ENCODE measurements around the gene CCR1. TPM values are rescaled to one million over a fixed set of nuclear protein-coding genes. Genes with fewer than 3 reads are reported as not detected.

CCR1 gene
- total and polyA plus RNA-seq, 2 of the 13 experiments (the other 11 are each of a cell fraction or from before 2014, with no cell fraction given), result not detected

GRCh38 chr3:46245146-46245545 lies 37.0 kb upstream of the CCR1 start:
- H3K36me3 ChIP-seq (replicated peaks in 1 of 2; ENCODE audit: control insufficient read depth in 1 of 2, insufficient read depth in 2 of 2, low read length in 2 of 2), result no peaks in the 10 kb centered on the region
- no peak overlapping the region for H3K4me2 ChIP-seq (ENCODE audit: low read depth, low read length)
- 14% methylated on average over 3 of the region's 3 CpGs for WGBS (ENCODE audit: low lambda C conversion rate)
- no peak overlapping the region for H2AFZ ChIP-seq (ENCODE audit: low read length)
- intact Hi-C loops (cut with micrococcal nuclease; ENCODE audit: unreplicated experiment) (no loop called here), in situ Hi-C loops (cut with HindIII; ENCODE audit: extremely low pct_ligation_motif_present, low pct_unique_long_range_greater_than_20kb) (no loop called here)
- H3K27me3 ChIP-seq (ENCODE audit: control insufficient read depth in 1 of 2, insufficient read depth in 2 of 2, low read length in 2 of 2), result peaks cover 0 to 6% of the 10 kb centered on the region in 2 experiments; a peak in 2 of 5 replicates
- ATAC-seq (no peak), DNase-seq (ENCODE audit: low spot score) (no peak), FAIRE-seq (no peak)
- no peak overlapping the region for H3K27ac ChIP-seq (ENCODE audit: extremely low read length, insufficient read depth, low read length)
- no peaks in the 10 kb centered on the region for H3K4me1 ChIP-seq (ENCODE audit: insufficient read depth, low read length)
- BruUV-seq (replicated peaks), result no TSS peak
- H3K79me2 ChIP-seq (ENCODE audit: insufficient read depth, low read length), result no peaks in the 10 kb centered on the region
- H3K4me3 ChIP-seq (replicated peaks in 1 of 3; ENCODE audit: insufficient read depth in 1 of 3, low read depth in 2 of 3, low read length in 3 of 3), result no peak overlapping the region
- H3K9me3 ChIP-seq (ENCODE audit: low read length), result no peaks in the 10 kb centered on the region
- ChIA-PET POLR2A (no interaction called here), CTCF (ENCODE audit: low intra/inter-chr PET ratio, low total read pairs) (no interaction called here)
- H3K9ac ChIP-seq (ENCODE audit: insufficient read depth, low read depth, low read length), result no peak overlapping the region
- H4K20me1 ChIP-seq (ENCODE audit: insufficient read depth, low read length), result no peaks in the 10 kb centered on the region
- TF ChIP-seq MBNL3 (CRISPR knock-in tag; conservative IDR thresholded peaks at IDR 0.05) (no peak), ZNF572 (CRISPR knock-in tag; IDR thresholded peaks at IDR 0.05) (no peak), IKZF4 (CRISPR knock-in tag; IDR thresholded peaks at IDR 0.05; ENCODE audit: borderline replicate concordance, low read depth, not compliant biosample characterization) (no peak)

- intact Hi-C loops (cut with micrococcal nuclease; ENCODE audit: unreplicated experiment), result no loop called here
- no TSS peak for BruUV-seq (replicated peaks)
- Histone ChIP-seq H3K4me2 (ENCODE audit: low read depth, low read length) (no peak overlapping the region), H4K20me1 (ENCODE audit: insufficient read depth, low read length) (no peaks in the 10 kb centered on the region), H3K4me3 (replicated peaks in 1 of 3; ENCODE audit: insufficient read depth in 1 of 3, low read depth in 2 of 3, low read length in 3 of 3) (no peak overlapping the region), H3K4me1 (ENCODE audit: insufficient read depth, low read length) (no peaks in the 10 kb centered on the region), H3K36me3 (replicated peaks in 1 of 2; ENCODE audit: control insufficient read depth in 1 of 2, insufficient read depth in 2 of 2, low read length in 2 of 2) (no peaks in the 10 kb centered on the region), H2AFZ (ENCODE audit: low read length) (no peak overlapping the region), H3K9me3 (ENCODE audit: low read length) (no peaks in the 10 kb centered on the region), H3K79me2 (ENCODE audit: insufficient read depth, low read length) (no peaks in the 10 kb centered on the region), H3K27me3 (ENCODE audit: control insufficient read depth in 1 of 2, insufficient read depth in 2 of 2, low read length in 2 of 2) (peaks cover 0 to 11% of the 10 kb centered on the region in 2 experiments; a peak in 2 of 5 replicates), H3K27ac (ENCODE audit: extremely low read length, insufficient read depth, low read length) (no peak overlapping the region), H3K9ac (ENCODE audit: insufficient read depth, low read depth, low read length) (no peak overlapping the region)
- in situ Hi-C loops (cut with HindIII; ENCODE audit: extremely low pct_ligation_motif_present, low pct_unique_long_range_greater_than_20kb), result no loop called here
- FAIRE-seq (no peak), DNase-seq (ENCODE audit: low spot score) (no peak), ATAC-seq (no peak)
- TF ChIP-seq GZF1 (CRISPR knock-in tag; IDR thresholded peaks at IDR 0.05) (no peak), HHEX (CRISPR knock-in tag; IDR thresholded peaks at IDR 0.05) (no peak), ZNF460 (CRISPR knock-in tag; IDR thresholded peaks at IDR 0.05; ENCODE audit: borderline replicate concordance) (no peak), ZNF3 (CRISPR knock-in tag; IDR thresholded peaks at IDR 0.05) (no peak), ZNF761 (CRISPR knock-in tag; conservative IDR thresholded peaks at IDR 0.05) (no peak), TOE1 (CRISPR knock-in tag; IDR thresholded peaks at IDR 0.05) (no peak)
- POLR2A ChIA-PET, result no interaction called here
- WGBS (ENCODE audit: low lambda C conversion rate), result 8% methylated on average over 2 of the region's 2 CpGs
- CTCF ChIA-PET (ENCODE audit: low intra/inter-chr PET ratio, low total read pairs), result no interaction called here
These were observed 35.4 kb upstream of the CCR1 start for GRCh38 chr3:46243560-46243959.
